PC-3 (cell line): ENCODE data around the gene SOCS2. TPM values are rescaled to one million over a fixed set of nuclear protein-coding genes. Genes with fewer than 3 reads are reported as not detected.

Experiments used
- ATAC-seq: fragments of 200-7000 bp; cut with Tn5 transposase; 2 replicates; pipeline ENCODE4 v1.9.1; 2020; ENCODE audit warnings: mild to moderate bottlenecking, moderate library complexity
- BruUV-seq: library from RNA; stranded (reverse); fragments of 400-500 nt; replicated peaks from 2 replicates; lab custom pipeline; 2021; lab: Mats Ljungman, UMichigan
- CTCF ChIA-PET: fragments of 300-600 bp; sonication (Branson Sonifier 250); formaldehyde crosslinking; loops from one replicate; lab custom pipeline; 2022; ENCODE audit warnings: antibody characterized with exemption; lab: Charles Lee
- POLR2A ChIA-PET: fragments of 300-600 bp; sonication (Branson Sonifier 250); formaldehyde crosslinking; loops from one replicate; lab custom pipeline; 2022; ENCODE audit warnings: antibody characterized with exemption; ENCODE audit not compliant: unreplicated experiment; lab: Charles Lee
- DNase-seq: peaks from one replicate; pipeline ENCODE4 v3.0.0-alpha.2; 2015
- H2AFZ ChIP-seq: fragments of 300-600 bp; sonication (generic); 2 replicates; pipeline ENCODE4 v1.6.0; 2016; ENCODE audit warnings: antibody characterized with exemption, low read length
- H3F3A ChIP-seq: fragments of 300-600 bp; sonication (generic); one replicate; pipeline ENCODE4 v1.6.0; 2017; ENCODE audit warnings: antibody characterized with exemption, low read length, control low read depth, mild to moderate bottlenecking; ENCODE audit not compliant: unreplicated experiment
- H3K27ac ChIP-seq: fragments of 300-600 bp; sonication (generic); 2 replicates; pipeline ENCODE4 v1.5.1; 2016; ENCODE audit warnings: mild to moderate bottlenecking, low read length
- H3K27me3 ChIP-seq: fragments of 300-600 bp; sonication (generic); 2 replicates; pipeline ENCODE4 v1.6.1; 2016; ENCODE audit warnings: low read length, mixed read lengths
- H3K36me3 ChIP-seq: fragments of 300-600 bp; sonication (generic); 2 replicates; pipeline ENCODE4 v1.6.1; 2016; ENCODE audit warnings: low read depth, mixed run types, low read length, mixed read lengths
- H3K4me1 ChIP-seq: fragments of 300-600 bp; sonication (generic); 2 replicates; pipeline ENCODE4 v1.5.1; 2016; ENCODE audit warnings: low read length; ENCODE audit not compliant: insufficient read depth
- H3K4me2 ChIP-seq: fragments of 300-600 bp; sonication (generic); 2 replicates; pipeline ENCODE4 v1.6.0; 2016; ENCODE audit warnings: low read length
- H3K4me3 ChIP-seq: fragments of 300-600 bp; sonication (generic); 2 replicates; pipeline ENCODE4 v1.5.1; 2016; ENCODE audit warnings: mild to moderate bottlenecking, low read length, mixed read lengths
- H3K79me2 ChIP-seq: fragments of 300-600 bp; sonication (generic); 2 replicates; pipeline ENCODE4 v1.6.1; 2017; ENCODE audit warnings: low read length, mixed read lengths
- H3K9ac ChIP-seq: fragments of 300-600 bp; sonication (generic); 2 replicates; pipeline ENCODE4 v1.6.0; 2016; ENCODE audit warnings: mild to moderate bottlenecking, low read length
- H3K9me2 ChIP-seq: fragments of 300-600 bp; sonication (generic); replicated peaks from 2 replicates; pipeline ENCODE4 v1.6.1; 2016; ENCODE audit warnings: mixed run types, low read length, mixed read lengths
- H3K9me3 ChIP-seq: fragments of 300-600 bp; sonication (generic); 2 replicates; pipeline ENCODE4 v1.6.1; 2016; ENCODE audit warnings: low read length, mixed read lengths
- H4K20me1 ChIP-seq: fragments of 300-600 bp; sonication (generic); 2 replicates; pipeline ENCODE4 v1.6.1; 2016; ENCODE audit warnings: low read length, mixed read lengths
- EZH2 ChIP-seq: fragments of 300-600 bp; sonication (generic); IDR thresholded peaks from one replicate; pipeline ENCODE4 v1.6.1; 2017; ENCODE audit warnings: antibody characterized with exemption, mild to moderate bottlenecking, low read length; ENCODE audit not compliant: unreplicated experiment
- EZH2phosphoT487 ChIP-seq: fragments of 300-600 bp; sonication (generic); IDR thresholded peaks from 2 replicates; pipeline ENCODE4 v1.6.1; 2018; ENCODE audit warnings: mild to moderate bottlenecking, antibody characterized with exemption, low read length, borderline replicate concordance
- intact Hi-C: fragments of 100-400 bp; cut with micrococcal nuclease; formaldehyde crosslinking; loops from 2 replicates; pipeline ENCODE4 v1.9.0; 2023
- total RNA-seq: library from RNA; depleted of rRNA; stranded (reverse); fragments of >200 nt; gene quantifications from 2 replicates; pipeline ENCODE4 v1.2.3, GENCODE V29; 2014
- TF ChIP-seq, protein P1 (sequence below): fragments of 300-600 bp; sonication (generic); conservative IDR thresholded peaks from 2 replicates; pipeline ENCODE4 v1.5.1; 2017; ENCODE audit warnings: antibody characterized with exemption, low read depth, mild to moderate bottlenecking, low read length

SOCS2 gene
- total RNA-seq, 1 experiment from 2014 or later, result 28.9 TPM

DNA sequence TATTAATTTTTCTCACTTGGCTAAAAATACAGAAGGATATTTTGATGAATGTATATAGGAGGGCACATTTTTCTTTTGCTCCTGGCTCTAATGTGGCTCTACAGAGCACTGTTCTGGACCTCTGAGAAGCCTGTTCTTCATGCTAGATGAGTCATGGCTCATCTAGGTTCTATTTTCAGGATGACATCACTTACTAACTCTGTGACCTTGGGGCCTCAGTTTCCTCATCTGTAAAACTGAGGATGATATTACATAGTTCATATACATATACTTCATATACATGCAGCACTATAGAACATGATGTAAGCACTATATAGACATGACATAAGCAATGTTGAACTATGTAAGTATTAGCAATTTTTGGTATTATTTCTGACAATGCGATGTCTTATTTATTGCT lies 35.8 kb downstream of the SOCS2 start:
- Histone ChIP-seq H3F3A (no peaks in the 10 kb centered on the region), H3K9me3 (no peaks in the 10 kb centered on the region), H3K4me2 (no peak overlapping the region), H3K4me1 (no peaks in the 10 kb centered on the region), H3K4me3 (no peak overlapping the region), H3K9me2 (no peaks in the 10 kb centered on the region), H4K20me1 (no peaks in the 10 kb centered on the region), H3K9ac (no peak overlapping the region), H3K79me2 (no peaks in the 10 kb centered on the region), H3K36me3 (no peaks in the 10 kb centered on the region), H2AFZ (no peak overlapping the region), H3K27ac (no peak overlapping the region), H3K27me3 (no peaks in the 10 kb centered on the region)
- ATAC-seq, result no peak
- TF ChIP-seq EZH2 (no peak), EZH2phosphoT487 (no peak)
- TF ChIP-seq, protein P1, sequence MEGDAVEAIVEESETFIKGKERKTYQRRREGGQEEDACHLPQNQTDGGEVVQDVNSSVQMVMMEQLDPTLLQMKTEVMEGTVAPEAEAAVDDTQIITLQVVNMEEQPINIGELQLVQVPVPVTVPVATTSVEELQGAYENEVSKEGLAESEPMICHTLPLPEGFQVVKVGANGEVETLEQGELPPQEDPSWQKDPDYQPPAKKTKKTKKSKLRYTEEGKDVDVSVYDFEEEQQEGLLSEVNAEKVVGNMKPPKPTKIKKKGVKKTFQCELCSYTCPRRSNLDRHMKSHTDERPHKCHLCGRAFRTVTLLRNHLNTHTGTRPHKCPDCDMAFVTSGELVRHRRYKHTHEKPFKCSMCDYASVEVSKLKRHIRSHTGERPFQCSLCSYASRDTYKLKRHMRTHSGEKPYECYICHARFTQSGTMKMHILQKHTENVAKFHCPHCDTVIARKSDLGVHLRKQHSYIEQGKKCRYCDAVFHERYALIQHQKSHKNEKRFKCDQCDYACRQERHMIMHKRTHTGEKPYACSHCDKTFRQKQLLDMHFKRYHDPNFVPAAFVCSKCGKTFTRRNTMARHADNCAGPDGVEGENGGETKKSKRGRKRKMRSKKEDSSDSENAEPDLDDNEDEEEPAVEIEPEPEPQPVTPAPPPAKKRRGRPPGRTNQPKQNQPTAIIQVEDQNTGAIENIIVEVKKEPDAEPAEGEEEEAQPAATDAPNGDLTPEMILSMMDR, result no peak
- ChIA-PET CTCF (no interaction called here), POLR2A (no interaction called here)
- BruUV-seq, result no TSS peak
- intact Hi-C loops, result no loop called here
- DNase-seq, result no peak

GRCh38 chr12:93609281-93610192 lies 37.1 kb downstream of the SOCS2 start:
- Histone ChIP-seq H3K27ac (no peak overlapping the region), H3K9me3 (no peaks in the 10 kb centered on the region), H3K79me2 (no peaks in the 10 kb centered on the region), H4K20me1 (no peaks in the 10 kb centered on the region), H3K27me3 (no peaks in the 10 kb centered on the region), H3F3A (no peaks in the 10 kb centered on the region), H3K36me3 (no peaks in the 10 kb centered on the region), H3K4me1 (no peaks in the 10 kb centered on the region), H3K4me3 (no peak overlapping the region), H3K9me2 (no peaks in the 10 kb centered on the region), H2AFZ (no peak overlapping the region), H3K9ac (no peak overlapping the region), H3K4me2 (no peak overlapping the region)
- intact Hi-C loops, result no loop called here
- DNase-seq, result no peak
- BruUV-seq, result no TSS peak
- TF ChIP-seq EZH2phosphoT487 (no peak), EZH2 (no peak)
- TF ChIP-seq, protein P1, result no peak
- ATAC-seq, result no peak
- POLR2A ChIA-PET, result no interaction called here
- CTCF ChIA-PET, result no interaction called here

DNA sequence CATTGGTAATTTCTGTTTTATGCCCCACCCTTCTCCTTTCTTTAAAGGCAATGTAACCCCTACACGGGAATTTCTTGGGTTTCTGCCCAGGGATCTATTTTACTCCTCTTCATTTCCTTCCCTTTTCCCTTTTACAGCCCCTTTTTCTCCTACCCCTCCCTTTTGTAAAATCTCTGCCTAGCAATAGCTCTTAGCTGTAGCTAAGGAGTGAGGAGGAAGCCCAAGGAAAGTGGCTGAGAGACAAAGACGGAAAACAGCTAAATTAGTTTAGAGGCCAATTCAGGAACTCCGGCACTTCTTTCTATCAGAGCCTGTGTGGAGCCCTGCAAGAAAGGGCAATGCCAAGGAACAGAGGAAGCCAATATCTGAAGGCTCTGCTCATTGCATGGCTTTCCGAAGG lies 40.3 kb downstream of the SOCS2 start:
- Histone ChIP-seq H3K9ac (no peak overlapping the region), H3F3A (no peaks in the 10 kb centered on the region), H3K4me3 (no peak overlapping the region), H3K27ac (no peak overlapping the region), H3K27me3 (no peaks in the 10 kb centered on the region), H2AFZ (no peak overlapping the region), H3K4me1 (peaks cover 13% of the 10 kb centered on the region), H4K20me1 (no peaks in the 10 kb centered on the region), H3K36me3 (no peaks in the 10 kb centered on the region), H3K9me2 (no peaks in the 10 kb centered on the region), H3K9me3 (no peaks in the 10 kb centered on the region), H3K4me2 (no peak overlapping the region), H3K79me2 (no peaks in the 10 kb centered on the region)
- intact Hi-C loops, result no loop called here
- DNase-seq (no peak), ATAC-seq (no peak)
- ChIA-PET CTCF (no interaction called here), POLR2A (interaction anchor here (0.6 kb wide), 1 partner anchor 137 kb away, joined by 3 read pairs; no protein-coding TSS in a partner anchor)
- no TSS peak for BruUV-seq
- no peak for TF ChIP-seq EZH2phosphoT487
- TF ChIP-seq, protein P1, result no peak
- TF ChIP-seq EZH2, result no peak
